HFFc6 (cell line): Measurements from ENCODE around the gene NEUROD1. TPM values are rescaled to one million over a fixed set of nuclear protein-coding genes. Genes with fewer than 3 reads are reported as not detected.

Experiments used
- DNase-seq: peaks from one replicate; pipeline ENCODE4 v3.0.0-alpha.2; 2018
- H3K27ac Mint-ChIP-seq: 2 replicates; pipeline ENCODE4 v1.8.0; 2020; ENCODE audit warnings: mild to moderate bottlenecking, mixed read lengths
- H3K27me3 Mint-ChIP-seq: 2 replicates; pipeline ENCODE4 v1.8.0; 2021; ENCODE audit warnings: mild to moderate bottlenecking, moderate library complexity, mixed read lengths; ENCODE audit not compliant: insufficient read depth
- H3K36me3 Mint-ChIP-seq: 2 replicates; pipeline ENCODE4 v1.8.0; 2021; ENCODE audit warnings: low read depth, mixed read lengths
- H3K4me1 Mint-ChIP-seq: 2 replicates; pipeline ENCODE4 v1.8.0; 2020; ENCODE audit warnings: low read depth, mixed read lengths
- H3K4me3 Mint-ChIP-seq: 2 replicates; pipeline ENCODE4 v1.8.0; 2020; ENCODE audit warnings: mild to moderate bottlenecking, moderate library complexity, mixed read lengths
- H3K9me3 Mint-ChIP-seq: 2 replicates; pipeline ENCODE4 v1.8.0; 2020; ENCODE audit warnings: mild to moderate bottlenecking, mixed read lengths
- total RNA-seq, 6 experiments: library from RNA; stranded (reverse); fragmentation: NEBNext Ultra II Directional; extraction: Animal tissue kit (Norgen Biotek cat#: 25700); gene quantifications; 2 replicates in 1 of 6; 3 replicates in 5 of 6; pipeline ENCODE4 v1.2.3, GENCODE V29; 2021
- TF ChIP-seq, protein P1 (sequence below): fragments of 200-600 bp; sonication (generic); IDR thresholded peaks from 2 replicates; pipeline ENCODE4 v1.5.0; 2021; ENCODE audit warnings: antibody characterized with exemption, mild to moderate bottlenecking

The NEUROD1 gene
- total RNA-seq, 6 experiments from 2014 or later = not detected

DNA sequence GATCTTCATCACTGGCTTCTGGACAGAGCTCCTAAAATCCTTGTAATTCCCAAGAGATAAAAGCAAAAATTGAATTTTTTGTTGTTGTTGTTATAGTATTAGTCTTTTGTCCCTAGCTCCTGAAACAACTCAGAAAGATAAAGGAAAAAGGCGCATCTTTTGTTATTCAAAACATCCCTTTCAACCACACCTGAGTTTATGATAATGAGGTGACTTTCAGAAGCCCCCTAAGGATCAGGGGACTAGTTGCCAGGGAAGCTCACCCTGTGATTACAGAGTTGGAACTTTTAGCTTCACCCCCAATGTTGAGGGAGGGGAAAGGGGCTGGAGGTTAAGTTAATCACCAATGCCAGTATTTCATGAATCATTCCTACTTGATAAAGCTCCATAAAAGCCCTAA, 13.1 kb downstream of the NEUROD1 start:
- no peak for DNase-seq
- Mint-ChIP-seq H3K36me3 (peaks cover 6% of the 10 kb centered on the region; the same call in 1 of the 2 replicates), H3K27ac (no peak overlapping the region), H3K4me1 (no peaks in the 10 kb centered on the region), H3K4me3 (no peak overlapping the region), H3K9me3 (peaks cover 14% of the 10 kb centered on the region), H3K27me3 (peaks cover 13% of the 10 kb centered on the region)
- TF ChIP-seq, protein P1, sequence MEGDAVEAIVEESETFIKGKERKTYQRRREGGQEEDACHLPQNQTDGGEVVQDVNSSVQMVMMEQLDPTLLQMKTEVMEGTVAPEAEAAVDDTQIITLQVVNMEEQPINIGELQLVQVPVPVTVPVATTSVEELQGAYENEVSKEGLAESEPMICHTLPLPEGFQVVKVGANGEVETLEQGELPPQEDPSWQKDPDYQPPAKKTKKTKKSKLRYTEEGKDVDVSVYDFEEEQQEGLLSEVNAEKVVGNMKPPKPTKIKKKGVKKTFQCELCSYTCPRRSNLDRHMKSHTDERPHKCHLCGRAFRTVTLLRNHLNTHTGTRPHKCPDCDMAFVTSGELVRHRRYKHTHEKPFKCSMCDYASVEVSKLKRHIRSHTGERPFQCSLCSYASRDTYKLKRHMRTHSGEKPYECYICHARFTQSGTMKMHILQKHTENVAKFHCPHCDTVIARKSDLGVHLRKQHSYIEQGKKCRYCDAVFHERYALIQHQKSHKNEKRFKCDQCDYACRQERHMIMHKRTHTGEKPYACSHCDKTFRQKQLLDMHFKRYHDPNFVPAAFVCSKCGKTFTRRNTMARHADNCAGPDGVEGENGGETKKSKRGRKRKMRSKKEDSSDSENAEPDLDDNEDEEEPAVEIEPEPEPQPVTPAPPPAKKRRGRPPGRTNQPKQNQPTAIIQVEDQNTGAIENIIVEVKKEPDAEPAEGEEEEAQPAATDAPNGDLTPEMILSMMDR = no peak

DNA sequence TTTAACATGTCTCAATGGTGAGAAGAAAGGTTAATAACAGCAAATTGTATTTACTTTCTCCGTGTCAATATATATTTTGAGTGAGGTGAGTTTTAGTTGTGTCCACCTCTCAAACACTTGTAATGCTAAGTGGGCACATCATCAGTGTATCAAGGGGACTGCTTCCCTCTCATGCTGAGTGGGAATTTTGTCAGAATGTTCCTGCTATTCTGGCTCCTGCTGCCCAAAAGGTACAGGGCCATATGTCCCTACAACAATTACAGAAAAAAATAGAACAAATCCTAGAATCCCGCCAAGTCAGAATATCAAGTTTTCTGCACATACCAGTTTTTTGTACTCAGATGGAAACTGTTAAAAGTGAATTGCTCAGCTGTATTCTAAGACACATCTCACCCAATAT, 18.0 kb downstream of the NEUROD1 start:
- H3K27ac Mint-ChIP-seq = no peak overlapping the region
- DNase-seq = no peak
- peaks cover 8% of the 10 kb centered on the region; the same call in 1 of the 2 replicates for H3K27me3 Mint-ChIP-seq
- no peak overlapping the region for H3K4me3 Mint-ChIP-seq
- peaks cover 10% of the 10 kb centered on the region; the same call in 1 of the 2 replicates for H3K4me1 Mint-ChIP-seq
- TF ChIP-seq, protein P1 = no peak
- peaks cover 6% of the 10 kb centered on the region; the same call in 1 of the 2 replicates for H3K36me3 Mint-ChIP-seq
- peaks cover 14% of the 10 kb centered on the region for H3K9me3 Mint-ChIP-seq

DNA sequence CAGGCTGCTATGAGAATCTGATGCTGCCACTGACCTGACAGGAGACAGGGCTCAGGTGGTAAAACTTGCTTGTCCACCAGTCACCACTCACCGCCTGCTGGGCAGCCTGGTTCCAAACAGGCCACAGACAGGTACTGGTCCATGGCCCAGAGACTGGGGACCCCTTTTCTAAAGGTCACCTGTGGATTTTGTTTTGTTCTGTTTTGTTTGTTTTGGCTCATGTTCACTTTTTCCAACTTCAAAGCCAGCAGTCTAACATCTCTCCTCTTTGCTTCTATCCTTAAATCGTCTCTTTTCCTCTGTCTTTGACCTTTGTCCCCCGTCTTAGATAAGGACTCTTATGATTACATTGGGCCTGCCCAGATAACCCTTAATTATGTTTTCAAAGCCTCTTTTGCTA, 20.1 kb downstream of the NEUROD1 start:
- TF ChIP-seq, protein P1 = no peak
- Mint-ChIP-seq H3K9me3 (no peaks in the 10 kb centered on the region), H3K27me3 (peaks cover 9% of the 10 kb centered on the region), H3K4me3 (no peak overlapping the region), H3K27ac (no peak overlapping the region), H3K4me1 (peaks cover 19% of the 10 kb centered on the region), H3K36me3 (no peaks in the 10 kb centered on the region)
- DNase-seq = no peak

DNA sequence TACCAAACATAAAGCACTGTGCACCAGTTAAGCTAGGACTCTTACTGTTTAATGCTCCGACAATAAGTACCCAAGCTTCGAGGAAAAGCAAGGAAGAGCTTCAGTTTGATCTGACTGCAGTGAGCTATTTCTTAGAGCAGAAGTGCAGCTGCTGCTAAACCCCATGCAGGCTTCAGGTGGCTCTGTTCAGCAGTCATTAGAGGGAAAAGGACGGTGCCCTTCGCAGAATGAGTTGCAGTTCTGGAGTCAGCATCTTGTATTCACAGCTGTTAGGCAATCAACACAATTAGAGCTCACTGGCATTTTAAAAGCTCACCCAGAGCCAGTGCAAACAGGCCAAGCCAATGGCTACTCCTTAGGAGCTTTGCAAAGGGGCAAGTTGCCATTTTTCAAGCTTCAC, 21.9 kb downstream of the NEUROD1 start:
- Mint-ChIP-seq H3K9me3 (no peaks in the 10 kb centered on the region), H3K36me3 (no peaks in the 10 kb centered on the region), H3K27me3 (peaks cover 10% of the 10 kb centered on the region), H3K4me3 (no peak overlapping the region; the same call in 1 of the 2 replicates), H3K27ac (no peak overlapping the region), H3K4me1 (peaks cover 19% of the 10 kb centered on the region)
- no peak for DNase-seq
- TF ChIP-seq, protein P1 = no peak

DNA sequence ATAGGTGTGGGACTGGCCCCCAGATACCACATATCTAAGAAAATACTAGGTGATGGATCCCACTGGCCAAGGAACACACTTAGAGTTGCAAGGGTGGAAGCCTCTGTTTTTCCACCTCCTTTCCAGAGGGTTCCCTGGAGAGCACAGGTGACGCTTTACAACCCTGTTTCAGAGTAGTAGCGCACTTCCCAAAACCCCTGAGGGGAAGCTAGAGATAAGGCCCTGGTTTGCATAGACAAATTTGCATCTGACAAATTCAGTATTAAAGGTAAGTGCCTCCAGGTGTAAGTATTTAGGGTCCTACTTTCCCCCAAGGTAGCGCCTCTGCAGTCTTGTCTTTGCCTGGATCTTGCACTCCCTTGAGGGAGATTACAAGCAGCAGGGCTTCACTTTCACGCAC, 22.9 kb downstream of the NEUROD1 start:
- H3K36me3 Mint-ChIP-seq = no peaks in the 10 kb centered on the region

More for the DNA sequence above, 22.9 kb downstream of the NEUROD1 start:
- H3K27me3 Mint-ChIP-seq = peaks cover 14% of the 10 kb centered on the region
- peak overlapping the region; percentile 74; the same call in 1 of the 2 replicates for H3K4me3 Mint-ChIP-seq
- no peak for DNase-seq
- peaks cover 19% of the 10 kb centered on the region for H3K4me1 Mint-ChIP-seq
- TF ChIP-seq, protein P1 = no peak
- H3K9me3 Mint-ChIP-seq = no peaks in the 10 kb centered on the region
- no peak overlapping the region for H3K27ac Mint-ChIP-seq
